Left kidney (tissue), 2 donors: ENCODE data around the gene MT1A. TPM values are rescaled to one million over a fixed set of nuclear protein-coding genes. Genes with fewer than 3 reads are reported as not detected.
"Not testable (repeated sequence)": the region's sequence is repeated elsewhere in the genome, so short reads cannot be mapped to it uniquely, and the experiment has no call there.

Experiments
- DNase-seq: peaks from one replicate; pipeline ENCODE4 v3.0.0-alpha.2; 2013
- polyA plus RNA-seq: library from polyadenylated mRNA; unstranded; fragments of 120-200 nt; gene quantifications from one replicate; pipeline ENCODE4 v1.2.1, GENCODE V29; 2013; ENCODE audit not compliant: insufficient read length

MT1A gene
- polyA plus RNA-seq, 1 donor = not detected

GRCh38 chr16:56657555-56658326, 19.3 kb downstream of the MT1A start, which contains the start of gene MT1F:
TSS of gene MT1F (plus strand) at chr16:56657959. CDS start at chr16:56658059, 100 bp downstream.
- peak; percentile 64 for DNase-seq

- no peak for DNase-seq
These were observed 19.9 kb downstream of the MT1A start for GRCh38 chr16:56658327-56658875.

GRCh38 chr16:56662357-56663354, 24.2 kb downstream of the MT1A start:
- no peak for DNase-seq

GRCh38 chr16:56664506-56664905, 26.0 kb downstream of the MT1A start:
- DNase-seq = no peak

GRCh38 chr16:56665286-56666261, 27.1 kb downstream of the MT1A start:
- not testable (repeated sequence) for DNase-seq

- no peak for DNase-seq
These were observed 29.4 kb downstream of the MT1A start, which contains the start of gene MT1G for GRCh38 chr16:56667581-56668571. TSS of gene MT1G (minus strand) at chr16:56668065. CDS start at chr16:56667993, 72 bp downstream.

- DNase-seq = no peak
These were observed 30.8 kb downstream of the MT1A start, which contains the start of gene MT1H for GRCh38 chr16:56669005-56669839. TSS of gene MT1H (plus strand) at chr16:56669814. CDS start at chr16:56669885, 71 bp downstream.

GRCh38 chr16:56669840-56670619, 31.6 kb downstream of the MT1A start:
- DNase-seq = no peak

GRCh38 chr16:56670620-56670934, 32.1 kb downstream of the MT1A start:
- no peak for DNase-seq

GRCh38 chr16:56671691-56672090, 33.2 kb downstream of the MT1A start:
- DNase-seq = not testable (repeated sequence)

- DNase-seq = not testable (repeated sequence)
These were observed 33.7 kb downstream of the MT1A start for GRCh38 chr16:56672171-56672570.

GRCh38 chr16:56672761-56673536, 34.5 kb downstream of the MT1A start:
- no peak for DNase-seq

GRCh38 chr16:56673921-56674320, 35.5 kb downstream of the MT1A start:
- no peak for DNase-seq

- DNase-seq = not testable (repeated sequence)
These were observed 36.1 kb downstream of the MT1A start for GRCh38 chr16:56674570-56674969.

GRCh38 chr16:56675685-56676210, 37.3 kb downstream of the MT1A start:
- no peak for DNase-seq

GRCh38 chr16:56677474-56677873, 39.0 kb downstream of the MT1A start:
- no peak for DNase-seq
